ENCODE measurements around the gene DSTYK.

Gene DSTYK

DNA sequence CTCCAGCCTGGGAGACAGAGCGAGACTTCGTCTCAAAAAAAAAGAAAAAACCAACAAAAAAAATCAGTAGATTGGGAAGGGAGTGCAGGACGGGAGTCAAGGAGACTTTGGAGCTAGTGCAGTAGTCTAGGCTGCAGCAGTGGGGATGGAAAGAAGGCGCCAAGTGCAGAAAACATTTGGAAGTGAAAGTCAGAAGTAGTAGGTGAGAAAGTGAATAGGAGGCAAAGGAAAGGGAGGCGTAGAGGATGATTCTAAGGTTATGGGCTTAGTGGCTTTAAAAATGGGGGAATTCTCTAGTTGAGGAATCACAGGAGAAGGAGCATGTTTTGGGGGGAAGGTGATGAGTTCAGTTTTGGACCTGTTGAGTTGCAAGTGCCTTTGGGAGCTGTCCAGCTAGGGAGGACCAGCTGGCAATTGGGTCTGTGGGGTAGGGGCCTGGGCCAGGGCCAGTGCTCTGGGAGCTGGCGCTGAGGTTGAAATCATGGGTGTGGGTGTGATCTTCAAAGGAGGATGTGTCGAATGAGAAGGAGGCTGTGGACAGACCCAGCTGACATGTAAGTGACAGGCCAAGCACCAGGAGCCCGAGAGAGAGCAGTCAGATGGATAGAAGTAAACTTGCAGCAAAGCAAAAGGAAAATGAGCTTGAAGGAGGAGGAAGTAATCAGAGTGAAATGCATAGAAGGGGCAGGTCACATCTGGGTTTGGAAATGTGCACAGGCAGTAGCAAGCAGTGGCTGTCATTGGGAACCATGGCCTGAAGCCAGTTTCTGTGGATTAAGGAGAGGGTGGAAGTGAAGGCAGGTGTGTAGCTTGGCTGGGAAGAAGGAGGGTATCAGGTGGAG is 32.1 kb upstream of the DSTYK start:
- Histone ChIP-seq H3K9me3 (ENCODE audit: severe bottlenecking) (no peaks in the 10 kb centered on the region), H3K36me3 (ENCODE audit: low read depth) (no peaks in the 10 kb centered on the region), H3K4me3 (ENCODE audit: severe bottlenecking) (no peak overlapping the region), H3K4me1 (ENCODE audit: insufficient read depth, poor library complexity, severe bottlenecking) (no peaks in the 10 kb centered on the region), H3K27me3 (ENCODE audit: insufficient read depth, poor library complexity, severe bottlenecking) (no peaks in the 10 kb centered on the region), H3K27ac (ENCODE audit: poor library complexity, severe bottlenecking) (no peak overlapping the region)
- ATAC-seq (ENCODE audit: low read depth) (no peak), DNase-seq (ENCODE audit: low spot score) (no peak)
- TF ChIP-seq, protein P1, sequence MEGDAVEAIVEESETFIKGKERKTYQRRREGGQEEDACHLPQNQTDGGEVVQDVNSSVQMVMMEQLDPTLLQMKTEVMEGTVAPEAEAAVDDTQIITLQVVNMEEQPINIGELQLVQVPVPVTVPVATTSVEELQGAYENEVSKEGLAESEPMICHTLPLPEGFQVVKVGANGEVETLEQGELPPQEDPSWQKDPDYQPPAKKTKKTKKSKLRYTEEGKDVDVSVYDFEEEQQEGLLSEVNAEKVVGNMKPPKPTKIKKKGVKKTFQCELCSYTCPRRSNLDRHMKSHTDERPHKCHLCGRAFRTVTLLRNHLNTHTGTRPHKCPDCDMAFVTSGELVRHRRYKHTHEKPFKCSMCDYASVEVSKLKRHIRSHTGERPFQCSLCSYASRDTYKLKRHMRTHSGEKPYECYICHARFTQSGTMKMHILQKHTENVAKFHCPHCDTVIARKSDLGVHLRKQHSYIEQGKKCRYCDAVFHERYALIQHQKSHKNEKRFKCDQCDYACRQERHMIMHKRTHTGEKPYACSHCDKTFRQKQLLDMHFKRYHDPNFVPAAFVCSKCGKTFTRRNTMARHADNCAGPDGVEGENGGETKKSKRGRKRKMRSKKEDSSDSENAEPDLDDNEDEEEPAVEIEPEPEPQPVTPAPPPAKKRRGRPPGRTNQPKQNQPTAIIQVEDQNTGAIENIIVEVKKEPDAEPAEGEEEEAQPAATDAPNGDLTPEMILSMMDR (IDR thresholded peaks at IDR 0.05; ENCODE audit: poor library complexity, severe bottlenecking): no peak

DNA sequence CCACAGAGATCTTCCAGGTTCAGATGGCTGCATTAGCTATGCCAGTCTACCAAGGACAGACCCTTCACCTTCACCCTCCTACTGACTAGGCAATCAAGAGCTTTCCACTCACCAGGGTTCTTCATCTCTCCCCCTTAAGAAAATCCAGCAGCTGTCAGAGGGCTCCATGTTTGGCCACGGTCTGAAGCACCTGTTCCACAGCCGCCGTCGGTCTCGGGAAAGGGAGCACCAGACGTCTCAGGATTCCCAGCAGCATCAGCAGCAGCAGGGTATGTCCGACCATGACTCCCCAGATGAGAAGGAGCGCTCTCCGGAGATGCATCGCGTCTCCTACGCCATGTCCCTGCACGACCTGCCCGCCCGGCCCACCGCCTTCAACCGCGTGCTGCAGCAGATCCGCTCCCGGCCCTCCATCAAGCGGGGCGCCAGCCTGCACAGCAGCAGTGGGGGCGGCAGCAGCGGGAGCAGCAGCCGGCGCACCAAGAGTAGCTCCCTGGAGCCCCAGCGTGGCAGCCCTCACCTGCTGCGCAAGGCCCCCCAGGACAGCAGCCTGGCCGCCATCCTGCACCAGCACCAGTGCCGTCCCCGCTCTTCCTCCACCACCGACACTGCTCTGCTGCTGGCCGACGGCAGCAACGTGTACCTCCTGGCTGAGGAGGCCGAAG is 30.0 kb upstream of the DSTYK start:
- no peaks in the 10 kb centered on the region for H3K9me3 ChIP-seq (ENCODE audit: severe bottlenecking)
- no peak overlapping the region for H3K27ac ChIP-seq (ENCODE audit: poor library complexity, severe bottlenecking)
- H3K27me3 ChIP-seq (ENCODE audit: insufficient read depth, poor library complexity, severe bottlenecking): no peaks in the 10 kb centered on the region
- DNase-seq (ENCODE audit: low spot score): no peak
- H3K4me1 ChIP-seq (ENCODE audit: insufficient read depth, poor library complexity, severe bottlenecking): no peaks in the 10 kb centered on the region
- no peaks in the 10 kb centered on the region for H3K36me3 ChIP-seq (ENCODE audit: low read depth)
- no peak for ATAC-seq (ENCODE audit: low read depth)
- TF ChIP-seq, protein P1 (IDR thresholded peaks at IDR 0.05; ENCODE audit: poor library complexity, severe bottlenecking): no peak
- H3K4me3 ChIP-seq (ENCODE audit: severe bottlenecking): no peak overlapping the region

DNA sequence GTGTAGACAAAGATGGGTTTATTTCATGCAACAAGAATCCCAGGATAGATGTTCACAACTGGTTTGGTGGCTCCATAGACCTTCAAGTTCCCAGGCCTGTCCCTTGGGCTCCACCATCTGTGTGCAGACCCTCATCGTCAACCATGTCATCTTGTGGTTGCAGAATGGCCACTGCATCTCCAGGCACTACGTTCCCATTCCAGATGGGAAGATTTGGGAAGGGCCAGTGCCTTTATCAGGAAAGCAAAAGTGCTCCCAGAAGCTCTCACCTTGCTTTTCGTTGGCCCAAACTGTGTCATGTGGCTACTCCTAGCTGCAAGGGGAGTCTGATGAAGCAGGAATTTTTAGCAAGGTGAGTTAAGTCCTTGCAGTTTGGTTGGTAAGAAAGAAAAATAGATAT is 29.1 kb upstream of the DSTYK start:
- H3K27me3 ChIP-seq (ENCODE audit: insufficient read depth, poor library complexity, severe bottlenecking): no peaks in the 10 kb centered on the region
- ATAC-seq (ENCODE audit: low read depth): no peak
- H3K4me1 ChIP-seq (ENCODE audit: insufficient read depth, poor library complexity, severe bottlenecking): no peaks in the 10 kb centered on the region
- H3K4me3 ChIP-seq (ENCODE audit: severe bottlenecking): no peak overlapping the region
- no peak overlapping the region for H3K27ac ChIP-seq (ENCODE audit: poor library complexity, severe bottlenecking)
- DNase-seq (ENCODE audit: low spot score): no peak
- no peaks in the 10 kb centered on the region for H3K36me3 ChIP-seq (ENCODE audit: low read depth)
- H3K9me3 ChIP-seq (ENCODE audit: severe bottlenecking): no peaks in the 10 kb centered on the region
- TF ChIP-seq, protein P1 (IDR thresholded peaks at IDR 0.05; ENCODE audit: poor library complexity, severe bottlenecking): no peak

DNA sequence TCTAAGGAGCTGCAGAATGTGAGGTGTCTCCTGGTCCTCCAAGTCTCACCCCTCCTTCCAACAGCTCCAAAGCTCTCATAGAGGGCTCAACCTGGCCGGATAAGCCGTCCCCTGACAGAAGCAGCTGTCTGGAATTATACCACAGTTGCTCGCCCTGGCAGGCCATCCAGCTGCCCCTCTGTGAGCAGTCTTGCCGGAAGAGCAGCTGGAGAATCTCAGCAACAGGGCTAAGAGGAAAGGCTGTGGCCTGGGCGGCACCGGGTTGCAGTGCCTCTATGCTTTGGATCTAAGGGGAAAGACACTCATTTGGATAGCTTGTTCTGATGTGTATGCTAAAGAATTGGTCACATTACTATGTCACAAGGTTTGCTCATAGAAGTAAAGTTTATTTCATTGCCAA is 28.6 kb upstream of the DSTYK start:
- Histone ChIP-seq H3K4me1 (ENCODE audit: insufficient read depth, poor library complexity, severe bottlenecking) (no peaks in the 10 kb centered on the region), H3K27me3 (ENCODE audit: insufficient read depth, poor library complexity, severe bottlenecking) (no peaks in the 10 kb centered on the region), H3K4me3 (ENCODE audit: severe bottlenecking) (no peak overlapping the region), H3K9me3 (ENCODE audit: severe bottlenecking) (no peaks in the 10 kb centered on the region), H3K36me3 (ENCODE audit: low read depth) (no peaks in the 10 kb centered on the region), H3K27ac (ENCODE audit: poor library complexity, severe bottlenecking) (no peak overlapping the region)
- TF ChIP-seq, protein P1 (IDR thresholded peaks at IDR 0.05; ENCODE audit: poor library complexity, severe bottlenecking): no peak
- DNase-seq (ENCODE audit: low spot score) (no peak), ATAC-seq (ENCODE audit: low read depth) (no peak)

DNA sequence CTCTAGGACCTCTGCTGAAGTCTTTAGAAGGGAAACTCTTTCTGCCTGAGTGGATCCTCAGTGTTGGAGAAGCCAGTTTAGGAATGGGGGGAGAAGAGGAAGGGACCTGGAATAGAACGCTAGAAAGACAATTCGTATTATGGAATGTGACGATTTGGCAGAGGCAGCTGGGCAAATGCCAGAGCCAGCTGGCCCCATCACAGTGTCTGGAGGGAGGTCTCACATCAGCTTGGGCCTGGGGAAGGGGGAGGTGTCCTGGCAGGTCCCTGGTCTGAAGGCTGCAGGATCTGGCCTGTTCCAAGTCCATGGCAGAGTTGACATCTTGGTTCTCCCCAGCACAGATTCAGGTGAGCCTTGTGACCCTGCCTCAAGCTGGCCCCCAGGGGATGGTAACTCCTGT is 27.6 kb upstream of the DSTYK start:
- TF ChIP-seq, protein P1 (IDR thresholded peaks at IDR 0.05; ENCODE audit: poor library complexity, severe bottlenecking): no peak
- no peak for DNase-seq (ENCODE audit: low spot score)
- H3K4me1 ChIP-seq (ENCODE audit: insufficient read depth, poor library complexity, severe bottlenecking): no peaks in the 10 kb centered on the region
- H3K36me3 ChIP-seq (ENCODE audit: low read depth): no peaks in the 10 kb centered on the region
- H3K27ac ChIP-seq (ENCODE audit: poor library complexity, severe bottlenecking): no peak overlapping the region
- no peak for ATAC-seq (ENCODE audit: low read depth)
- no peaks in the 10 kb centered on the region for H3K9me3 ChIP-seq (ENCODE audit: severe bottlenecking)
- no peak overlapping the region for H3K4me3 ChIP-seq (ENCODE audit: severe bottlenecking)
- no peaks in the 10 kb centered on the region for H3K27me3 ChIP-seq (ENCODE audit: insufficient read depth, poor library complexity, severe bottlenecking)

All from RWPE2 (cell line).